IMR-90 (cell line): Measurements from ENCODE around the gene EIF4B. TPM values are rescaled to one million over a fixed set of nuclear protein-coding genes. Genes with fewer than 3 reads are reported as not detected.

Experiments used
- ATAC-seq: fragments of 200-7000 bp; cut with Tn5 transposase; 2 replicates; pipeline ENCODE4 v1.9.1; 2020; ENCODE audit warnings: low read depth, mild to moderate bottlenecking, moderate library complexity
- BruUV-seq: library from RNA; stranded (reverse); fragments of 400-500 nt; replicated peaks from 2 replicates; lab custom pipeline; 2021; lab: Mats Ljungman, UMichigan
- CTCF ChIA-PET: fragments of 300-600 bp; formaldehyde crosslinking; extraction: SDS; loops from one replicate; lab custom pipeline; 2021; ENCODE audit warnings: antibody characterized with exemption; lab: Yijun Ruan, JAX
- POLR2A ChIA-PET: fragments of 300-600 bp; sonication (Branson Sonifier 250); formaldehyde crosslinking; loops from one replicate; lab custom pipeline; 2022; ENCODE audit warnings: antibody characterized with exemption; ENCODE audit not compliant: unreplicated experiment; lab: Charles Lee
- DNase-seq: peaks from one replicate; pipeline ENCODE4 v3.0.0; 2013
- H2AFZ ChIP-seq: replicated peaks from 2 replicates; pipeline ENCODE3; 2013; ENCODE audit warnings: low read length, mild to moderate bottlenecking; ENCODE audit not compliant: poor library complexity
- H2AK5ac ChIP-seq: 2 replicates; pipeline ENCODE4 v1.6.1; 2013; ENCODE audit warnings: low read depth, low read length, inconsistent platforms
- H2AK9ac ChIP-seq: replicated peaks from 2 replicates; pipeline ENCODE3; 2013; ENCODE audit warnings: mild to moderate bottlenecking, low read depth, low read length, moderate library complexity; ENCODE audit not compliant: poor library complexity
- H2BK120ac ChIP-seq: 2 replicates; pipeline ENCODE4 v1.6.1; 2013; ENCODE audit warnings: low read depth, low read length, inconsistent platforms
- H2BK15ac ChIP-seq: 3 replicates; pipeline ENCODE4 v1.6.1; 2013; ENCODE audit warnings: low read depth, low read length, inconsistent platforms
- H2BK20ac ChIP-seq: 2 replicates; pipeline ENCODE4 v1.6.1; 2013; ENCODE audit warnings: low read depth, mild to moderate bottlenecking, inconsistent platforms, low read length, moderate library complexity
- H2BK5ac ChIP-seq: 2 replicates; pipeline ENCODE4 v1.6.1; 2013; ENCODE audit warnings: mild to moderate bottlenecking, low read depth, low read length, inconsistent platforms; ENCODE audit not compliant: poor library complexity, severe bottlenecking
- H3K14ac ChIP-seq: replicated peaks from 2 replicates; pipeline ENCODE4 v1.6.1; 2013; ENCODE audit warnings: low read depth, low read length, inconsistent platforms
- H3K18ac ChIP-seq: 2 replicates; pipeline ENCODE4 v1.6.1; 2013; ENCODE audit warnings: low read depth, low read length, control low read depth
- H3K23ac ChIP-seq: 2 replicates; pipeline ENCODE4 v1.6.1; 2013; ENCODE audit warnings: low read depth, low read length, inconsistent platforms
- H3K27ac ChIP-seq: 2 replicates; pipeline ENCODE4 v1.5.1; 2013; ENCODE audit warnings: mild to moderate bottlenecking, control low read depth, low read length; ENCODE audit not compliant: insufficient read depth
- H3K27me3 ChIP-seq: 2 replicates; pipeline ENCODE4 v1.6.1; 2013; ENCODE audit warnings: low read length; ENCODE audit not compliant: control insufficient read depth, insufficient read depth
- H3K36me3 ChIP-seq: 2 replicates; pipeline ENCODE4 v1.6.1; 2013; ENCODE audit warnings: low read length, mixed read lengths; ENCODE audit not compliant: control insufficient read depth, insufficient read depth
- H3K4ac ChIP-seq: 2 replicates; pipeline ENCODE4 v1.6.1; 2013; ENCODE audit warnings: low read depth, low read length, inconsistent platforms
- H3K4me1 ChIP-seq: 2 replicates; pipeline ENCODE4 v1.6.1; 2013; ENCODE audit warnings: low read length, mixed read lengths; ENCODE audit not compliant: control insufficient read depth, insufficient read depth
- H3K4me2 ChIP-seq: 2 replicates; pipeline ENCODE4 v1.6.1; 2013; ENCODE audit warnings: low read depth, mild to moderate bottlenecking, control low read depth, low read length, moderate library complexity
- H3K4me3 ChIP-seq: 2 replicates; pipeline ENCODE4 v1.5.1; 2013; ENCODE audit warnings: low read depth, mild to moderate bottlenecking, control low read depth, low read length, moderate library complexity; ENCODE audit not compliant: insufficient read depth
- H3K56ac ChIP-seq: 2 replicates; pipeline ENCODE4 v1.6.1; 2013; ENCODE audit warnings: low read length, inconsistent platforms; ENCODE audit not compliant: insufficient read depth; ENCODE audit errors: extremely low read depth
- H3K79me1 ChIP-seq, 2 experiments: 2 replicates each; pipeline ENCODE4 v1.6.1; 2013; ENCODE audit warnings: low read length in 2 of 2, inconsistent platforms in 1 of 2, low read depth in 1 of 2
- H3K9ac ChIP-seq: 2 replicates; pipeline ENCODE4 v1.6.1; 2013; ENCODE audit warnings: low read depth, low read length, control low read depth
- H3K9me1 ChIP-seq: 2 replicates; pipeline ENCODE4 v1.6.1; 2013; ENCODE audit warnings: low read length, inconsistent platforms; ENCODE audit not compliant: insufficient read depth
- H3K9me3 ChIP-seq: 2 replicates; pipeline ENCODE4 v1.6.1; 2013; ENCODE audit warnings: low read length; ENCODE audit not compliant: control insufficient read depth, insufficient read depth
- H4K20me1 ChIP-seq: 2 replicates; pipeline ENCODE4 v1.6.1; 2013; ENCODE audit warnings: low read length, inconsistent platforms; ENCODE audit not compliant: insufficient read depth
- H4K5ac ChIP-seq: 2 replicates; pipeline ENCODE4 v1.6.1; 2013; ENCODE audit warnings: mild to moderate bottlenecking, low read depth, low read length, control low read depth
- H4K8ac ChIP-seq, 2 experiments: 2 replicates each; pipeline ENCODE4 v1.6.1; 2013; ENCODE audit warnings: low read depth in 2 of 2, low read length in 2 of 2, control low read depth in 1 of 2, inconsistent platforms in 1 of 2
- H4K91ac ChIP-seq: 2 replicates; pipeline ENCODE4 v1.6.1; 2013; ENCODE audit warnings: low read depth, low read length, inconsistent platforms; ENCODE audit not compliant: insufficient read depth
- BHLHE40 ChIP-seq: fragments of 150-350 bp; IDR thresholded peaks from 2 replicates; pipeline ENCODE4 v1.6.1; 2016; ENCODE audit warnings: mild to moderate bottlenecking, low read depth, low read length
- CHD1 ChIP-seq: IDR thresholded peaks from 2 replicates; pipeline ENCODE4 v1.6.1; 2012; ENCODE audit warnings: low read depth, low read length, improper control_type of control experiment
- CTCF ChIP-seq: conservative IDR thresholded peaks from 2 replicates; pipeline ENCODE4 v1.5.1; 2012; ENCODE audit warnings: mild to moderate bottlenecking, low read depth, low read length, improper control_type of control experiment
- ELK1 ChIP-seq: fragments of 150-350 bp; IDR thresholded peaks from 2 replicates; pipeline ENCODE4 v1.6.1; 2016; ENCODE audit warnings: low read depth, mild to moderate bottlenecking, low read length, moderate library complexity, borderline replicate concordance
- MAFK ChIP-seq: IDR thresholded peaks from 2 replicates; pipeline ENCODE4 v1.6.1; 2012; ENCODE audit warnings: low read depth, low read length, improper control_type of control experiment
- MAZ ChIP-seq: IDR thresholded peaks from 2 replicates; pipeline ENCODE4 v1.6.1; 2012; ENCODE audit warnings: low read depth, mild to moderate bottlenecking, low read length, improper control_type of control experiment, moderate library complexity, borderline replicate concordance
- MXI1 ChIP-seq: IDR thresholded peaks from 2 replicates; pipeline ENCODE4 v1.6.1; 2012; ENCODE audit warnings: low read depth, mild to moderate bottlenecking, low read length, moderate library complexity, borderline replicate concordance
- NFE2L2 ChIP-seq: fragments of 150-350 bp; IDR thresholded peaks from 2 replicates; pipeline ENCODE4 v1.6.1; 2016; ENCODE audit warnings: low read depth, mild to moderate bottlenecking, low read length
- POLR2A ChIP-seq: IDR thresholded peaks from 2 replicates; pipeline ENCODE4 v1.6.1; 2012; ENCODE audit warnings: mild to moderate bottlenecking, low read depth, low read length
- RAD21 ChIP-seq: IDR thresholded peaks from 2 replicates; pipeline ENCODE4 v1.6.1; 2012; ENCODE audit warnings: low read length, improper control_type of control experiment
- RCOR1 ChIP-seq: IDR thresholded peaks from 2 replicates; pipeline ENCODE4 v1.6.1; 2012; ENCODE audit warnings: mild to moderate bottlenecking, low read length, improper control_type of control experiment; ENCODE audit not compliant: insufficient replicate concordance
- RFX5 ChIP-seq: IDR thresholded peaks from 2 replicates; pipeline ENCODE4 v1.8.0; 2012; ENCODE audit warnings: low read depth, mild to moderate bottlenecking, low read length, moderate library complexity
- SMC3 ChIP-seq: fragments of 150-350 bp; IDR thresholded peaks from 2 replicates; pipeline ENCODE4 v1.6.1; 2016; ENCODE audit warnings: low read depth, mild to moderate bottlenecking, antibody characterized with exemption, low read length, moderate library complexity
- WGBS, 2 experiments: methylation state at CpG; one replicate each; pipeline versions ENCODE4 v1.1.5 to v1.1.7; 2013; ENCODE audit warnings: missing lambda C conversion rate in 2 of 2; ENCODE audit not compliant: insufficient read length in 1 of 2; ENCODE audit errors: extremely low coverage in 2 of 2; 5-methylcytosine and 5-hydroxymethylcytosine counted together
- dilution Hi-C: fragments of 300-500 bp; cut with HindIII; formaldehyde crosslinking; loops from one replicate; pipeline ENCODE4 v1.14.3; 2018; ENCODE audit warnings: low sequenced_read_pairs; ENCODE audit not compliant: unreplicated experiment
- in situ Hi-C: fragments of 300-500 bp; cut with MboI; formaldehyde crosslinking; loops from 3 replicates; pipeline ENCODE4 v1.14.3; 2019; ENCODE audit warnings: low sequenced_read_pairs, inconsistent platforms, mixed read lengths
- intact Hi-C: fragments of 100-400 bp; cut with micrococcal nuclease; formaldehyde crosslinking; loops from 2 replicates; pipeline ENCODE4 v1.10.0; 2022
- polyA plus RNA-seq, 3 experiments: library from polyadenylated mRNA; depleted of rRNA; stranded (reverse); fragments of >200 nt; gene quantifications; 2 replicates each; pipeline ENCODE4 v1.2.3, GENCODE V29; 2012; ENCODE audit warnings: low replicate concordance in 1 of 3
- total RNA-seq: library from RNA; depleted of rRNA; stranded (reverse); fragments of >200 nt; gene quantifications from 2 replicates; pipeline ENCODE4 v1.2.3, GENCODE V29; 2012

The EIF4B gene
- total and polyA plus RNA-seq, 2 of the 4 experiments (the other 2 are of a cell fraction): 313 to 671 TPM

- Histone ChIP-seq H3K27me3 (no peaks in the 10 kb centered on the region; the same call in 1 of the 2 replicates), H3K9me1 (peaks cover 15% of the 10 kb centered on the region), H3K4me2 (no peak overlapping the region), H3K27ac (no peak overlapping the region), H2AK9ac (no peak overlapping the region), H2BK120ac (no peak overlapping the region), H3K4me1 (peaks cover 7% of the 10 kb centered on the region), H3K9ac (no peak overlapping the region), H4K8ac (no peak overlapping the region), H4K5ac (no peak overlapping the region), H2BK5ac (no peak overlapping the region), H3K36me3 (no peaks in the 10 kb centered on the region), H3K4ac (no peak overlapping the region), H3K14ac (no peak overlapping the region), H4K91ac (no peak overlapping the region), H3K79me1 (peaks cover 0 to 7% of the 10 kb centered on the region in 2 experiments; a peak in 2 of 4 replicates), H3K56ac (no peak overlapping the region), H2BK20ac (no peak overlapping the region), H3K18ac (no peak overlapping the region), H2BK15ac (no peak overlapping the region), H2AK5ac (no peak overlapping the region), H2AFZ (no peak overlapping the region), H3K4me3 (no peak overlapping the region), H3K9me3 (no peaks in the 10 kb centered on the region), H4K20me1 (no peaks in the 10 kb centered on the region), H3K23ac (no peak overlapping the region)
- no TSS peak for BruUV-seq
- TF ChIP-seq MXI1: no peak
- no peak for TF ChIP-seq RCOR1
- no peak for TF ChIP-seq MAFK
- TF ChIP-seq SMC3: no peak
- no peak for TF ChIP-seq ELK1
- no peak for TF ChIP-seq CTCF
- TF ChIP-seq BHLHE40: no peak
- TF ChIP-seq POLR2A: no peak
- no peak for TF ChIP-seq RAD21
- no peak for TF ChIP-seq MAZ
- TF ChIP-seq CHD1: no peak
- TF ChIP-seq RFX5: no peak
- TF ChIP-seq NFE2L2: no peak
- DNase-seq (no peak), ATAC-seq (no peak)
- POLR2A ChIA-PET: no interaction called here
- dilution Hi-C loops: no loop called here
- CTCF ChIA-PET: no interaction called here
- WGBS, 2 experiments: no CpG with 5 or more reads among the region's 2 CpGs
- in situ Hi-C loops: no loop called here
- intact Hi-C loops: no loop called here
These were observed 84.3 kb downstream of the EIF4B start for GRCh38 chr12:53090554-53090953.
